ENCODE results near the gene IRS2. TPM values are rescaled to one million over a fixed set of nuclear protein-coding genes. Genes with fewer than 3 reads are reported as not detected.
"Not testable (repeated sequence)": the region's sequence is repeated elsewhere in the genome, so short reads cannot be mapped to it uniquely, and the experiment has no call there.

Gene IRS2
- total RNA-seq, 1 experiment from 2014 or later: 0.40 TPM

GRCh38 chr13:109732470-109733170 lies 53.8 kb downstream of the IRS2 start:
- not testable (repeated sequence) for DNase-seq (ENCODE audit: low read depth)

GRCh38 chr13:109730812-109731335 lies 55.5 kb downstream of the IRS2 start:
- no peak for DNase-seq (ENCODE audit: low read depth)

- DNase-seq (ENCODE audit: low read depth): no peak
Measured at GRCh38 chr13:109728791-109729731, 57.3 kb downstream of the IRS2 start.

- DNase-seq (ENCODE audit: low read depth): no peak
Measured at GRCh38 chr13:109728061-109728460, 58.3 kb downstream of the IRS2 start.

GRCh38 chr13:109727251-109727650 lies 59.1 kb downstream of the IRS2 start:
- no peak for DNase-seq (ENCODE audit: low read depth)

- no peak for DNase-seq (ENCODE audit: low read depth)
Measured at GRCh38 chr13:109725995-109726637, 60.3 kb downstream of the IRS2 start.

- DNase-seq (ENCODE audit: low read depth): no peak
Measured at GRCh38 chr13:109725297-109725696, 61.1 kb downstream of the IRS2 start.

- DNase-seq (ENCODE audit: low read depth): no peak
Measured at GRCh38 chr13:109724603-109725002, 61.8 kb downstream of the IRS2 start.

GRCh38 chr13:109723046-109723445 lies 63.3 kb downstream of the IRS2 start:
- DNase-seq (ENCODE audit: low read depth): no peak

GRCh38 chr13:109722068-109722467 lies 64.3 kb downstream of the IRS2 start:
- no peak for DNase-seq (ENCODE audit: low read depth)

GRCh38 chr13:109720758-109721184 lies 65.6 kb downstream of the IRS2 start:
- DNase-seq (ENCODE audit: low read depth): no peak

GRCh38 chr13:109719962-109720646 lies 66.3 kb downstream of the IRS2 start:
- DNase-seq (ENCODE audit: low read depth): no peak

- DNase-seq (ENCODE audit: low read depth): no peak
Measured at GRCh38 chr13:109718726-109719125, 67.7 kb downstream of the IRS2 start.

GRCh38 chr13:109717686-109718085 lies 68.7 kb downstream of the IRS2 start:
- no peak for DNase-seq (ENCODE audit: low read depth)

- DNase-seq (ENCODE audit: low read depth): no peak
Measured at GRCh38 chr13:109715902-109716301, 70.5 kb downstream of the IRS2 start.

- no peak for DNase-seq (ENCODE audit: low read depth)
Measured at GRCh38 chr13:109713681-109714080, 72.7 kb downstream of the IRS2 start.

GRCh38 chr13:109712124-109712722 lies 74.2 kb downstream of the IRS2 start:
- DNase-seq (ENCODE audit: low read depth): no peak

- DNase-seq (ENCODE audit: low read depth): no peak
Measured at GRCh38 chr13:109707742-109708617, 78.4 kb downstream of the IRS2 start.

GRCh38 chr13:109707044-109707741 lies 79.2 kb downstream of the IRS2 start:
- no peak for DNase-seq (ENCODE audit: low read depth)

All from Daoy (cell line).